Measurements from ENCODE around the gene GIPC1. TPM values are rescaled to one million over a fixed set of nuclear protein-coding genes. Genes with fewer than 3 reads are reported as not detected.

The GIPC1 gene
- total RNA-seq, 1 donor from 2014 or later = 48.9 TPM

DNA sequence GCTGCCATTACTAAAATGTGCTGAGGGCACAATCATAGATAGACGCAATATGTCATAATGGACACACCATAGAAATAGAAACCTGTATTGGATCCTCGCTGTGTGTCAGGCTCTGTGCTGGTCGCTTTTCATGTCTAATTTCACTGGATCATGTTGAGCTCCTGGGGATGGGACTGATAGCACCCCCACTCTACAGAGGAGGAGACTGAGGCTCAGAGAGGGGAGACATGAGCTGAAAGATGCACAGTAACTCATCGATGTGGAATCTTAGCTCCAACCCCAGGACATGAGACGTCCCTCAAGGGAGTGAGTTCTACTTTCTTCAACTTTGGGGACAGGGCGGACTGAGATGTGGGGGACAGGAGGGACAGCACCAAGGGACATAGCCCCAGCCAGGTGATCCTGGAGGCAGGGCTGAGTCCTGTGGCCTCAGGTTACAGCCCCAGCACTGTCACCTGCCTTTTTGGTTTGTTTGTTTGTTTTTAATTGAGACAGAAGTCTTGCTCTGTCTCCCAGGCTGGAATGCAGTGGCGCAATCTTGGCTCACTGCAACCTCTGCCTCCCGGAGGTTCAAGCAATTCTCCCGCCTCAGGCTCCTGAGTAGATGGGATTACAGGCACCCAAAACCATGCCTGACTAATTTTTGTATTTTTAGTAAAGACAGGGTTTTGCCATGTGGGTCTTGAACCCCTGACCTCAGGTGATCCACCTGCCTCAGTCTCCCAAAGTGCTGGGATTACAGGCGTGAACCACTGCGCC lies 6.6 kb upstream of the GIPC1 start:
- intact Hi-C loops (cut with DNase I) = no loop called here
- no peak for ATAC-seq (ENCODE audit: poor library complexity)
- DNase-seq = no peak

DNA sequence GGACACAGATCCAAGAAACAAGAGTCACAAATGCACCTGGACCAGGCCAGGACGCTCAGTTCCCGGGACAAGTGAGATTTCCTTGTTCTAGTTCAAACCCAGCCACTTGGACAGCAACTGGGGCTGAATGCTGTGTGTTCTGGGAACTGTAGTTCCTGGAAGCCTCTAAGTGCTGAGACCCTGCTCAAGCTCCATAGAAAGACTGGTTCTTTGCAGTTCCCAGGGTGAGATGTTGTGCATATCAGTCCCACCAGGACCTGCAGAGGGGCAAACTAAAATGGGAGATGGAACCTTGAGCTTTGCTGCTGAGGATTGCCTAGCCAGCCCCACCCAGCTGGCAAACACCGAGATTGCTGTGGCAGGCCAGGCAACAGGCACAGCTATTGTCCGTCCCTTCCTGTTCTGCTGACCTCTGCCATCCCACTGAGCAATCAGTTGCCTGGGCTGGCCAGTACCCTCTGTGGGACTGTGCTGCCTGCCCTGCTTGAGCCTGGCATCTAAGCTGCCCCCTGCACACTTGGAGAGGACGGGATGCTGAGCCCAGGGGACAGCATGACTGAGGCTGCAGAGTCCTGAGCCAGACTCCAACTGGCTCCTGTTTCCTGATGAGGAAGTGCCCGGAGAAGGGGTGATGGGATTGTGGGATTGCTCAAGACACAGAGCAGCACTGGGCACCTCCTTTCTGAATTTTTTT lies 1.4 kb upstream of the GIPC1 start:
- no peak for DNase-seq
- no peak for ATAC-seq (ENCODE audit: poor library complexity)
- intact Hi-C loops (cut with DNase I) = no loop called here

DNA sequence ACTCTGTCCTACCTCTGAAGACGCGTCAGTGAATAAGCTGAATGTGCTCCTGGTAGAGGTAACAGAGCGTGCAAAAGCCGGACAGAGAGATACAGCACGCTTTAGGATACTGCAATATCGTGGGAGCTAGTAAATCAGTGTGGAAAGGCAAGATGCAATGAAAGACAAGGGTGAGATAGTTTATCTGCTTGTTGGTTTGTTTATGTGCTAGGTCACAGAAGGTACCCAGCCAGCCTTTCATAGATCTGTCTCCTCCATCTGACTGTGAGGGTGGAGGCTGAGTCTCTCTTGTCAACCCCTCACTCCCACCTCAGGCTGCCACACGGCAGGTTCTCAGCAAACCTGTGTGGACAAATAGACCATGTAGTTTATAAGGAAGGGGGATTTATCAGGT lies 904 bp upstream of the GIPC1 start:
- no peak for DNase-seq
- intact Hi-C loops (cut with DNase I) = no loop called here
- ATAC-seq (ENCODE audit: poor library complexity) = no peak

DNA sequence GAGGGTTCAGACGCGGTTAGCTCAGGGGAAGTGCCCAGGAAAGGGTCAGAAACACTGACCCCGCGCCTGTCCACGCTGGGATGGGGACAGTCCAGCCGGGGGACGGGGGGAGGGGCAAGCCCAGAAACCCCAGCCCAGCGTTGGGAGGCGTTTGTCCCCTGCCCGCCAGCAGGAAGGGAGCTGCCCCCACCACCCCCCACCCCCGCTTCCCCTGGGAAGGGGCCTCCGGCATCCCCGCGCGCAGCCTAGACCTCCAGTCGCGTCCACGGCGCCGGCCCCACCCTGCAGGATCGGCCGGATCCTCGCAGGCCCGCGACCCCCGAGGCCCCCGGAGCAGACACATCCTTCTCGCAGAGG lies 277 bp downstream of the GIPC1 start:
- ATAC-seq (ENCODE audit: poor library complexity) = no peak
- intact Hi-C loops (cut with DNase I) = no loop called here

DNA sequence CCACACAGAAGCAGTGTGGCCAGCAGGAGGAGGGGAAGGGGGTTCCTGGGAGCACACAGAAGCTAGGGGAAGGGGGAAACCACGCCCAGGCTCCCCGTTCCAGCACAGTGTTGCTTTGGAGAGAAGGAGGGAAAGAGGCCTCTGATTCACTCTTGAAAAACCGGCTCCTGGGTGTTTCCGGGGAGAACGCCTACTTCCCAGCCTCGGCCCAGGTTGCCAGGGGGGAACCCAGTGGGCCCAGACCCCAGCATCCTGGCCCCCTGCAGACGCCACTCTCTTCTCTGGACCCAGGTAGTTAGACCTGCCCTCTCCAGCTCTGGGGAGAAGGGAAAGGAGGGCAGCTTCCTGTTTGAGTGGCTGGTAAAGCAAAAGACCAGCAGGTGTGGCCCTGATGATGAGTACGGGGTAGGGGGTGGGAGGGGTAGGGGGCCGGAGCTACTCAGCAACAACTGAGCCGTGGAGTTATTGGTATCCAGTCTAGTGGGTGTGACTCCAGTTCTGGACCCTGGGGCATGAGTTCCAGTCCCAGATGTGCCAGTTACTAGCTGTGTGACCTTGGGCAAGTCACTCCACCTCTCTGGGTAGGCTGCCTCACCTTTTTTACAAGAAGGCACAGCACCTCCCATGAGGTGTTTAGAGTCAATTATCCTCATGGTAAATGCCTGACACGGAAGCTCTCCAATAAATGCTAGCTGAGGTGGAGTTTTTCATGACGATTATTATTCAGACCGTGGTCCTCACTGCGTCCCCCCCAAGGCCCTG lies 836 bp downstream of the GIPC1 start:
- peak; percentile 26 for DNase-seq
- intact Hi-C loops (cut with DNase I) = no loop called here
- ATAC-seq (ENCODE audit: poor library complexity) = no peak

More for the DNA sequence above, 277 bp downstream of the GIPC1 start:
- DNase-seq = no peak

DNA sequence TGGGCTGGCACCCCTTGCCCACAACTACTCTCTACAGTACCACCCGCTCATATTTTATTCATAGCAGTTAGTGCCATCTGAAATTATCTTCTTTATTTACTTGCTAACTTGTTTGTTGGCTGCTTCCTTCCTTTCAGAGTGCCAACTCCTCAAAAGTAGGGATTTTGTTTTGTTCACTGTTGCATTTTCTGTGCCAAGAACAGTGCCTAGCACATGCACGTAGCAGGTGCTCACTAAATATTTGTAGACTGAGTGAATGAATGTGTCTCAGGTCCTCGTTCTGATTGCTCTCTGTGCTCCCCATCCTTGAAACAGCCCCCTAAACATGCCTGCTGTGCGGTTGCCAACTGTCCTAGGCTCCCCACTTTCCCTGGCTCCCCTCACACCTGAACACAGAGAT lies 1.5 kb downstream of the GIPC1 start:
- DNase-seq = no peak
- ATAC-seq (ENCODE audit: poor library complexity) = no peak
- intact Hi-C loops (cut with DNase I) = no loop called here

DNA sequence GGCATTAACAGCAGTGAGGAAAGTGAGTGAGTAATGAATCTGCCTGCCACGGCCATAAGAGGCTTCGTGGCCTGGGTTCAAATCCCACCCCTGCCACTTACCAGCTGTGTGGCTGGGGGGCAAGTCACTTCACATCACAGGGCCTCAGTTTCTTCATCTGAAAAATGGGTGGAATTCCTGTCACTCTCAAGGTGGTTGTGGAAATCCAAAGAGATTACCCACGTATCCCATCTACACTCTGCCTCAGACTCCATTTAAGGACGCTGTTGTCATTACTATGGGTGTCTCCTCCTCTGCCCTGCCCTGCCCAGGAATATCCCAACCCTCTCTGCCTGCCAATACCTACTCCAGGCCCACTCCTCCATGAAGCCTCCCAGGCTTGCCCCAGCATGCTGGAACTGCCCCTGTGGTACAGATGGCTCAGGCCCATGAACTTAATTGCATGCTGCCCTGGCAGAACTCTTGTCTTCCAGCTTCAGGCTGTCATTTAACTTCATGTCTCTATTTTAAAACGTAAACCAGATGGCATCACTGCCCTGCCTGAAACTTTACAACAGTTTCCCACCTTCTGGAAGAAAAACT lies 3.1 kb downstream of the GIPC1 start:
- DNase-seq (no peak), ATAC-seq (ENCODE audit: poor library complexity) (no peak)
- intact Hi-C loops (cut with DNase I) = no loop called here

DNA sequence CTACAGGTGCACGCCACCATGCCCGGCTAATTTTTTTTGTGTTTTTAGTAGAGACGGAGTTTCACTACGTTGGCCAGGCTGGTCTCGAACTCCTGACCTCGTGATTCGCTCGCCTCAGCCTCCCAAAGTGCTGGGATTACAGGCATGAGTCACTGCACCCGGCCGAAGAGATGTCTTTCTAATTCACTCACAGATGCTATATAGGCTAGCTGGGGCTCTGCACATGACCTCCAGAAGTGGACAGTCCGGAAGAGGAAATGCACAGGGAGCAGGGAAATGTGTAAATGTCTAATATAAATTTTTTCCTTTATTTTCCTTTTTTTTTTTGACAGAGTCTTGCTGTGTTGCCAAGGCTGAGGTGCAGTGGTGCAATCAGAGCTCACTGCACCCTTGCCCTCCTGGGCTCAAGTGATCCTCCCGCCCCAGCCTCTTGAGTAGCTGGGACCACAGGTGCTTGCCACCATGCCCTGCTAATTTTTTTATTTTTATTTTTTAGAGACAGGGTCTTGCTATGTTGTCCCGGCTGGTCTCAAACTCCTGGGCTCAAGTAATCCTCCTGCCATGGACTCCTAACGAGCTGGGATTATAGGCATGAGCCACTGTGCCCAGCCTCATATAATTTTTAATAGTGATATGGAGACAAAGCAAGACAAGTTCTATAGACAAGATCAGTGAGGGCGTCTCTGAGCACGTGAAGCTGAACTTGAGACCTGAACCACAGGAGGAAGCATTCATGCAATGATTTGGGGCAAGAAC lies 8.4 kb downstream of the GIPC1 start:
- no peak for DNase-seq
- intact Hi-C loops (cut with DNase I) = no loop called here
- no peak for ATAC-seq (ENCODE audit: poor library complexity)

DNA sequence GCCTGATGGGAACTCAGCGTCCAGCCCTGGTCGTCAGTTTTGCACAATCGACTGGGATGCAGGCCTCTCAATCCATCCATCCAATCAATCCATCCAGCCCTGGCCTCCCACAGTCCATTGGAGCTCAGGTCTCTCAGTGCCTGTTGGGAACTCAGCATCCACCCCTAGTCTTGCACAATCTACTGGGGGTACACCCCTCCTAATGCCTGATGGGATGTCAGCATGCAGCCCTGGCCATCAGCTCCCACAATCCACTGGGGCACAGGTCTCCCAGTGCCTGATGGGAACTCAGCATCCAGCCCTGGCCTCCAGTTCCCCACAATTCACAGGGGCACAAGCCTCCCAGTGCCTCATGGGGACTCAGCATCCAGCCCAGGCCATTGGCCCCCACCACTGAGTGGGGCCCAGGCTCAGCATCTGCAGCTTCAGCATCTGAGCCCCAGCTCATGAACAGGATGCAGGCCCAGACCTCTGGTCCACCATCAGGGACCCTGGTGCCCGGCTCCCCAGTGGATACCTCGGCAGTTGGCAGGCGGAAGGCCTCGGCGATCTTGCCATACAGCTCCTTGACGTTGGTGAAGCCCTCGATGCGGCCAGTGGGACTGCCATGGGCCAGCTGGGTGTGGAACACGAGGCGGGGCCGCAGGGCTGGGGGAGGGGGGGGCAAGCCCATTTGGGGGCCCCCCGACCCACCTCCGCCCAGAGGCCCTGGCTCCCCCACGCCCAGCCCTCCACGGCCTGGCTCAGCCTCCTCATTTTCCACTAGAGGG lies 13.6 kb downstream of the GIPC1 start:
- no peak for ATAC-seq (ENCODE audit: poor library complexity)
- intact Hi-C loops (cut with DNase I) = no loop called here
- no peak for DNase-seq

DNA sequence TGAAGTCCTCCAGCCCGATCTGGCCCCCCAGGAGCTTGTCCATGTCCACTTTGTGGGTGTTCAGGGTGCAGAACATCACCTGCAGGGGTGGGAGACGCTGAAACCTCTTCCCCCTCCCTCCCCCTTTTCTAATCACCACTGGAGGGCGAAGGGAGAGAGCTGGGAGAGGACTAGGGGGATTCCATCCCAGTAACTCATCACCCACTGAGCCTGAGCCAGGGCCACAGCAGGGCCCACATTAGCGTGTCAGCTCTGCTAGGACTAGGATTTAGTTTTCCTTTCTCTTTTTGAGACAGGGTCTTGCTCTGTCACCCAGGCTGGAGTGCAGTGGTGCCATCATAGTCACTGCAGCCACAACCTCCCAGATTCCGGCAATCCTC lies 15.2 kb downstream of the GIPC1 start:
- intact Hi-C loops (cut with DNase I) = no loop called here
- ATAC-seq (ENCODE audit: poor library complexity) (no peak), DNase-seq (no peak)

DNA sequence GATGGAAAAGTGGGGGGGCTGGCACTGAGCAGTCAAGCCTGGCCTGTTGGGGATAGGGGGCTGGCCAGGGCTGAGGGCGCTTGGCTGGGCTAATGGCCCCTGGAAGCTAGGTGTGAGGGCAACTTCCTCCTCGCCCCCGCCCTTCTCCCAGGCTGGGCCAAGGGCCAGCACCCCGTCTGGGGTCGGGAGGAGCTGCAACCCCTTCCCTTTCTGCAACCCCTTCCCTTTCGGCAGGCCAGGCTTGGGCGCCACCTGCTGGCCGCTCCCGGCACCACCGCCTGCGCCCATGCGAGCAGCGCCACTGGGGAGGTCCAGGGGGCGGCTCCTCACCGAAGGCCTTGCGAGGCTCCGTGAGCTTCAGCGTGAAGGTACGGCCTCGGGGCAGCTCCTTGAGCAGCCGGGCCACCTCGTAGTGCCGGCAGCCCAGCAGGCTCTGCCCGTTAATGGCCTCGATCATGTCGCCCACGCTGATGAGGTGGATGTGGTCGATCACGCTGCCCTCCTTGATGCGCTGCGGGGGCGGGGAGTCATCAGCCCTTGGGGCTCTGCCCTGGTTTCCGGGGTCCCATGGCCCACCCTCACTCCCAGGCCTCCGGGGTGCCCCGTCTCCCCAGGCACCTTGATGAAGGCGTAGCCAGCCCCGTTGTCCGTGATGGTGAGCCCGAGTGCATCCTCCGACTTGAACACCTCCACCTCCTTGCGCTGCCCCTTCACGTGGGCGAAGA lies 15.8 kb downstream of the GIPC1 start:
- intact Hi-C loops (cut with DNase I) = no loop called here
- DNase-seq (peak; percentile 57), ATAC-seq (ENCODE audit: poor library complexity) (peak; percentile 41)

DNA sequence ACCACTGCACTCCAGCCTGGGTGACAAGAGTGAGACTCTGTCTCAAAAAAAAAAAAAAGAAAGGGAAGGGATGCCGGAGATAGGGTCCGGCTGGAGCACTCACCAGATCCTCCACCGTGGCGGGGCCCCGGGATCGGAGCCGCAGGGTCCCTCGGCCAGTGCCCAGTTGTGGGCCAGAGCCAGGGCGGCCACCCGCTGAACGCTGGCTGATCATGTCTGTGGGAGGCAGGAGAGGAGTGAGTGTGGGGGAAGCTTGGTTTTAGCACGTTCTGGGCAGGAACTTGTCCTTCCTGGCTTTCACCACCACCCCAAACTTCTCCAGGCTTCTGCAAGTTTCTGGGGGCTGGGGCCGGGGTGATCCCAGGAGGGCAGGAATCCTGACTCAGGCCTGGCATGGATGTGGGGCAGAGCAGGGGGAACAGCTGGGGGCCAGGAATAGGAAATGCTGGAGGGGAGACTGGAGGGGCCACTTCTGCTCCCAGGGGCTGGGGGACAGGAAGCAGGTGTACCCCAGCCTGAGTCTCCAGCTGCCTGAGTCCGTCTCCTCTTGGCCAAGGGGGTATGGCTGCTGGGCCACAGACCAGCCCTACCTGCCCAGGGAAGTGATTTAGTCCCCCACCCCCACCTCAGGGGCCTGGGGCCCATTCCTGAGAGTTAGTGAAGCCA lies 16.5 kb downstream of the GIPC1 start:
- ATAC-seq (ENCODE audit: poor library complexity) (no peak), DNase-seq (no peak)
- intact Hi-C loops (cut with DNase I) = no loop called here

DNA sequence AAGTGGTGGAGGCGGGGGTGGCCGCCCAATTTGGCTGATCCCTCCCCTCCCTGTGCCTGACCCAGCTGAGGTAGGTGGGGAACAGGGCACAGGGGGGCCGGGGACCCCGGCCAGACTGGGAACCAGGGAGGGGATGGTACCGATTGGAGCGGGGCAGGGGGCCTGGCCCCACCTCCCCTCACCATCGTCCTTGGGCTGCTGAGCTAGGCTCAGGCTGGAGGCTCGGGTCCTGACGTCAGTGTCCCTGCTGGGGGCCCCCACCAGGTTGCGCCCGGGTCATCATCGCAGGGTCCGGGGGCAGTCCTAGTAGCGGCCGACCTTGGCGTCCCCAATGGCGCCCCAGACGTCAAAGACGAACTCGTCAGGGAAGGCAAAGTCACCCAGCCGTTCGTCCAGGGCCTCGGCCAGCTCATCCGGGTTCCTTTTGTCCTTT lies 17.8 kb downstream of the GIPC1 start:
- intact Hi-C loops (cut with DNase I) = no loop called here
- no peak for ATAC-seq (ENCODE audit: poor library complexity)
- no peak for DNase-seq

DNA sequence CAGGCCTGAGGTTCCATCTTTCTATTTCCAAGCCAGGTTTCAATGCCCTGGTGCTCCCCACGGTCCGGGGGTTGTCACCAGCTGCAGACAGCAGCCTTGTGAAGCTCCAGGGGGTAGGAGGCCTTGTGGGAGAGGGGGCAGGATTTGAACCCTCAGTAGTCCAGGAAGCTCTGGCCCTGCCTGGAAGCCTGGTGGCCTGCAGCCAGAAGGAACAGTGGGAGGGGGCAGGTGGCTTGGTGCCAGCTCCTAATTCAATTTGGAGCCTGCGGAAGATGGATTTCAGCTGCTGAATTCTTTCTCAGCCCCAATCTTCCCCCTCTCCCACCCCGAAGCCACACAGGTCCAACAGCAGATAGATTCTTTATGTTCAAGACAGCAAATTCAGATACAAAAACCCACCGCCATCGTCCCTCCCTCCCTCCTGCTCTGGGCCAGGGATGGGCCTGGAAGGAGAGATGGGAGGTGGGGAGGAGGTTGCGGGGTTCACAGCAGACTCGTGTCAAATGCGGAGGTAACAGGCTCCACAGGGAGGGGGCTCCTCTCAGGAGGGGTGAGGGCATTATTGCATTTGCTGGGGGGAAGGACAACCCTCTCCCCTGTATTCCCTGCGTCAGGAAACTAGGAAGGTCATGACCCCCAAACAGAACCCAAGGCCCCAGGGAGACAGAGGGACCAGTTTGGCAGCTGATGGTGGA lies 18.4 kb downstream of the GIPC1 start:
- ATAC-seq (ENCODE audit: poor library complexity) (no peak), DNase-seq (no peak)
- intact Hi-C loops (cut with DNase I) = no loop called here

DNA sequence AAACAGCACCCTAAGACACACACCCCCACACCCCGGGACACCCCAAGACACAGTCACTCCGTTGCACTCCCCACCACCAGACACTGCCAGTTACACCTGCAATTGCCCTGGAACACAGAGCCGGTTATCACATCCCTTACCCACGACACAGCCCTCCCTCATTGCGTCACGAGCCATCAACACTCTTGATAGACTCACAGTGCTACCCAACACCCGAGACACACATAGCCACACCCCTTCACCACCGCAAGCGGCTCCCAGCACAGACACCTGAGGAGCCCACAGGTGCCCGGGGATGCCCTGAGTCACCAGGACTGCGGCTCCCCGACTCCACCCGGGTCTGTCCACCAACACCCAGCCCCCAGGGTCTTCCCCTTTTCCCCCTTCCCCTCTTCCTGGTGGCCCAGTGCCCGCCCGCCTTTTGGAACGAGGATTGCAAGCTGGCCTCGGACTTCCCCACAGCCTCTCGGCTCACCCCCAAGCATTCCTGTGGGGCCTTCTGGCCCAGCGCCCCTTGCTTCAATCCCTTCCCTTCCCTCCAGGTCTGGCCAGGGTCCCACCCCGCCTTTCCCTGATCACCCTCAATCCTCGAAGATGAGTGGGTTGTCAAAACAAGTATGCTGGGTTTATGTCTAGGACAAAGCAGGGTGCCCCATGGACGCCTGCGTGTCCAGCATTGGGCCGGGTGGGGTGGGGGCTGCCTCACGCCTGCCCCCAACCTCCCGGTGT lies 19.1 kb downstream of the GIPC1 start:
- ATAC-seq (ENCODE audit: poor library complexity) (no peak), DNase-seq (no peak)
- intact Hi-C loops (cut with DNase I) = no loop called here

DNA sequence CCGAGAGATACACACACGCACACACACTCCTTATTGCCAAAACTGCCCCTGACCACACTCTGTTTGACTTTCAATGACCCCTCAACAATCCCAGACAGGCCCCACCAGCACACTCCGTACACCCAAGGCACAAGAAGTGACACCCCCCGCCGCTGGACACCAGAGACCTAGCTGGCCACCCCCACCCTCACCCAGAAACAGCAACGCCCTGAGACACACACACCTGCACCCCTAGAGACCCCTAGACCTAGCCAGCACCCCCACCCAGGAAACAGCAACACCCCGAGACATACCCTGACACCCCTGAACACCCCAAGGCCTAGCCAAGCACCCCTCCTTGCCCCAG lies 19.6 kb downstream of the GIPC1 start:
- intact Hi-C loops (cut with DNase I) = no loop called here
- DNase-seq (no peak), ATAC-seq (ENCODE audit: poor library complexity) (no peak)

All from Right ventricle myocardium superior (tissue), 1 donor.